ENCODE measurements around the gene SOD3. TPM values are rescaled to one million over a fixed set of nuclear protein-coding genes. Genes with fewer than 3 reads are reported as not detected.

SOD3 gene
- polyA plus RNA-seq, 1 donor: 5.3 TPM

- Histone ChIP-seq H3K4me1 (ENCODE audit: control insufficient read depth, insufficient read depth, low read length) (no peaks in the 10 kb centered on the region), H3K9me3 (ENCODE audit: control insufficient read depth, low read depth, low read length) (no peaks in the 10 kb centered on the region), H3K27me3 (ENCODE audit: control insufficient read depth, insufficient read depth, low read length) (no peaks in the 10 kb centered on the region), H3K36me3 (ENCODE audit: control insufficient read depth, insufficient read depth, low read length) (peaks cover 17% of the 10 kb centered on the region), H3K4me3 (ENCODE audit: low read length) (no peak overlapping the region), H3K27ac (ENCODE audit: low read length) (no peak overlapping the region)
- no peak for DNase-seq
- 100% methylated on average over 1 of the region's 6 CpGs for WGBS (ENCODE audit: insufficient coverage, low lambda C conversion rate)
Observed at GRCh38 chr4:24810871-24811631, 15.7 kb downstream of the SOD3 start.

GRCh38 chr4:24813732-24814131 lies 18.4 kb downstream of the SOD3 start:
- WGBS (ENCODE audit: insufficient coverage, low lambda C conversion rate): 94% methylated on average over 2 of the region's 2 CpGs
- Histone ChIP-seq H3K4me3 (ENCODE audit: low read length) (no peak overlapping the region), H3K36me3 (ENCODE audit: control insufficient read depth, insufficient read depth, low read length) (peaks cover 21% of the 10 kb centered on the region), H3K4me1 (ENCODE audit: control insufficient read depth, insufficient read depth, low read length) (no peaks in the 10 kb centered on the region), H3K27ac (ENCODE audit: low read length) (no peak overlapping the region), H3K9me3 (ENCODE audit: control insufficient read depth, low read depth, low read length) (no peaks in the 10 kb centered on the region), H3K27me3 (ENCODE audit: control insufficient read depth, insufficient read depth, low read length) (no peaks in the 10 kb centered on the region)
- DNase-seq: no peak

GRCh38 chr4:24816797-24817196 lies 21.4 kb downstream of the SOD3 start:
- no peaks in the 10 kb centered on the region for H3K9me3 ChIP-seq (ENCODE audit: control insufficient read depth, low read depth, low read length)
- peaks cover 29% of the 10 kb centered on the region for H3K36me3 ChIP-seq (ENCODE audit: control insufficient read depth, insufficient read depth, low read length)
- no peak for DNase-seq
- H3K4me1 ChIP-seq (ENCODE audit: control insufficient read depth, insufficient read depth, low read length): no peaks in the 10 kb centered on the region
- no CpG with 5 or more reads among the region's 18 CpGs for WGBS (ENCODE audit: insufficient coverage, low lambda C conversion rate)
- no peaks in the 10 kb centered on the region for H3K27me3 ChIP-seq (ENCODE audit: control insufficient read depth, insufficient read depth, low read length)
- H3K27ac ChIP-seq (ENCODE audit: low read length): no peak overlapping the region
- H3K4me3 ChIP-seq (ENCODE audit: low read length): no peak overlapping the region

- H3K4me3 ChIP-seq (ENCODE audit: low read length): no peak overlapping the region
- DNase-seq: no peak
- no peak overlapping the region for H3K27ac ChIP-seq (ENCODE audit: low read length)
- no peaks in the 10 kb centered on the region for H3K9me3 ChIP-seq (ENCODE audit: control insufficient read depth, low read depth, low read length)
- no peaks in the 10 kb centered on the region for H3K4me1 ChIP-seq (ENCODE audit: control insufficient read depth, insufficient read depth, low read length)
- peaks cover 23% of the 10 kb centered on the region for H3K36me3 ChIP-seq (ENCODE audit: control insufficient read depth, insufficient read depth, low read length)
- H3K27me3 ChIP-seq (ENCODE audit: control insufficient read depth, insufficient read depth, low read length): no peaks in the 10 kb centered on the region
Observed at GRCh38 chr4:24820541-24820940, 25.2 kb downstream of the SOD3 start.

- peaks cover 9% of the 10 kb centered on the region for H3K36me3 ChIP-seq (ENCODE audit: control insufficient read depth, insufficient read depth, low read length)
Observed at GRCh38 chr4:24824720-24825119, 29.3 kb downstream of the SOD3 start.

GRCh38 chr4:24831637-24832036 lies 36.3 kb downstream of the SOD3 start:
- no peaks in the 10 kb centered on the region for H3K4me1 ChIP-seq (ENCODE audit: control insufficient read depth, insufficient read depth, low read length)
- no peak overlapping the region for H3K27ac ChIP-seq (ENCODE audit: low read length)
- DNase-seq: no peak
- WGBS (ENCODE audit: insufficient coverage, low lambda C conversion rate): no CpG with 5 or more reads among the region's 3 CpGs
- H3K27me3 ChIP-seq (ENCODE audit: control insufficient read depth, insufficient read depth, low read length): no peaks in the 10 kb centered on the region
- no peak overlapping the region for H3K4me3 ChIP-seq (ENCODE audit: low read length)
- peaks cover 22% of the 10 kb centered on the region for H3K36me3 ChIP-seq (ENCODE audit: control insufficient read depth, insufficient read depth, low read length)
- no peaks in the 10 kb centered on the region for H3K9me3 ChIP-seq (ENCODE audit: control insufficient read depth, low read depth, low read length)

More at GRCh38 chr4:24824720-24825119, 29.3 kb downstream of the SOD3 start:
- Histone ChIP-seq H3K4me1 (ENCODE audit: control insufficient read depth, insufficient read depth, low read length) (no peaks in the 10 kb centered on the region), H3K27ac (ENCODE audit: low read length) (no peak overlapping the region), H3K4me3 (ENCODE audit: low read length) (no peak overlapping the region), H3K27me3 (ENCODE audit: control insufficient read depth, insufficient read depth, low read length) (no peaks in the 10 kb centered on the region), H3K9me3 (ENCODE audit: control insufficient read depth, low read depth, low read length) (no peaks in the 10 kb centered on the region)
- WGBS (ENCODE audit: insufficient coverage, low lambda C conversion rate): 100% methylated on average over 1 of the region's 7 CpGs
- no peak for DNase-seq

- Histone ChIP-seq H3K27ac (ENCODE audit: low read length) (no peak overlapping the region), H3K36me3 (ENCODE audit: control insufficient read depth, insufficient read depth, low read length) (peaks cover 14% of the 10 kb centered on the region), H3K27me3 (ENCODE audit: control insufficient read depth, insufficient read depth, low read length) (no peaks in the 10 kb centered on the region), H3K9me3 (ENCODE audit: control insufficient read depth, low read depth, low read length) (no peaks in the 10 kb centered on the region), H3K4me3 (ENCODE audit: low read length) (no peak overlapping the region), H3K4me1 (ENCODE audit: control insufficient read depth, insufficient read depth, low read length) (no peaks in the 10 kb centered on the region)
- DNase-seq: no peak
- 100% methylated on average over 2 of the region's 4 CpGs for WGBS (ENCODE audit: insufficient coverage, low lambda C conversion rate)
Observed at GRCh38 chr4:24835696-24836095, 40.3 kb downstream of the SOD3 start.

- no peaks in the 10 kb centered on the region for H3K27me3 ChIP-seq (ENCODE audit: control insufficient read depth, insufficient read depth, low read length)
- no peak overlapping the region for H3K27ac ChIP-seq (ENCODE audit: low read length)
- no CpG with 5 or more reads among the region's 6 CpGs for WGBS (ENCODE audit: insufficient coverage, low lambda C conversion rate)
- H3K4me3 ChIP-seq (ENCODE audit: low read length): no peak overlapping the region
- DNase-seq: no peak
- no peaks in the 10 kb centered on the region for H3K4me1 ChIP-seq (ENCODE audit: control insufficient read depth, insufficient read depth, low read length)
- H3K36me3 ChIP-seq (ENCODE audit: control insufficient read depth, insufficient read depth, low read length): peaks cover 12% of the 10 kb centered on the region
- H3K9me3 ChIP-seq (ENCODE audit: control insufficient read depth, low read depth, low read length): no peaks in the 10 kb centered on the region
Observed at GRCh38 chr4:24836661-24837242, 41.4 kb downstream of the SOD3 start.

- no peaks in the 10 kb centered on the region for H3K4me1 ChIP-seq (ENCODE audit: control insufficient read depth, insufficient read depth, low read length)
- H3K27ac ChIP-seq (ENCODE audit: low read length): no peak overlapping the region
- H3K36me3 ChIP-seq (ENCODE audit: control insufficient read depth, insufficient read depth, low read length): peaks cover 10% of the 10 kb centered on the region
- no peak overlapping the region for H3K4me3 ChIP-seq (ENCODE audit: low read length)
- WGBS (ENCODE audit: insufficient coverage, low lambda C conversion rate): no CpG with 5 or more reads among the region's 7 CpGs
- no peaks in the 10 kb centered on the region for H3K9me3 ChIP-seq (ENCODE audit: control insufficient read depth, low read depth, low read length)
- H3K27me3 ChIP-seq (ENCODE audit: control insufficient read depth, insufficient read depth, low read length): no peaks in the 10 kb centered on the region
- no peak for DNase-seq
Observed at GRCh38 chr4:24837336-24837735, 42.0 kb downstream of the SOD3 start.

- Histone ChIP-seq H3K4me3 (ENCODE audit: low read length) (no peak overlapping the region), H3K36me3 (ENCODE audit: control insufficient read depth, insufficient read depth, low read length) (peaks cover 10% of the 10 kb centered on the region), H3K9me3 (ENCODE audit: control insufficient read depth, low read depth, low read length) (no peaks in the 10 kb centered on the region), H3K27me3 (ENCODE audit: control insufficient read depth, insufficient read depth, low read length) (no peaks in the 10 kb centered on the region), H3K4me1 (ENCODE audit: control insufficient read depth, insufficient read depth, low read length) (no peaks in the 10 kb centered on the region), H3K27ac (ENCODE audit: low read length) (no peak overlapping the region)
- no peak for DNase-seq
- WGBS (ENCODE audit: insufficient coverage, low lambda C conversion rate): no CpG with 5 or more reads among the region's 5 CpGs
Observed at GRCh38 chr4:24837781-24838180, 42.4 kb downstream of the SOD3 start.

- Histone ChIP-seq H3K4me3 (ENCODE audit: low read length) (no peak overlapping the region), H3K27me3 (ENCODE audit: control insufficient read depth, insufficient read depth, low read length) (no peaks in the 10 kb centered on the region), H3K4me1 (ENCODE audit: control insufficient read depth, insufficient read depth, low read length) (no peaks in the 10 kb centered on the region), H3K27ac (ENCODE audit: low read length) (no peak overlapping the region), H3K9me3 (ENCODE audit: control insufficient read depth, low read depth, low read length) (no peaks in the 10 kb centered on the region), H3K36me3 (ENCODE audit: control insufficient read depth, insufficient read depth, low read length) (peaks cover 10% of the 10 kb centered on the region)
- DNase-seq: no peak
- 100% methylated on average over 1 of the region's 5 CpGs for WGBS (ENCODE audit: insufficient coverage, low lambda C conversion rate)
Observed at GRCh38 chr4:24840362-24840761, 45.0 kb downstream of the SOD3 start.
